Measurements from ENCODE around the gene HTRA3. TPM values are rescaled to one million over a fixed set of nuclear protein-coding genes. Genes with fewer than 3 reads are reported as not detected.
A peak's percentile ranks its signal among the peaks of the same experiment; 100 is the strongest.

Gene HTRA3
- polyA plus RNA-seq, 1 experiment: 16.3 TPM

DNA sequence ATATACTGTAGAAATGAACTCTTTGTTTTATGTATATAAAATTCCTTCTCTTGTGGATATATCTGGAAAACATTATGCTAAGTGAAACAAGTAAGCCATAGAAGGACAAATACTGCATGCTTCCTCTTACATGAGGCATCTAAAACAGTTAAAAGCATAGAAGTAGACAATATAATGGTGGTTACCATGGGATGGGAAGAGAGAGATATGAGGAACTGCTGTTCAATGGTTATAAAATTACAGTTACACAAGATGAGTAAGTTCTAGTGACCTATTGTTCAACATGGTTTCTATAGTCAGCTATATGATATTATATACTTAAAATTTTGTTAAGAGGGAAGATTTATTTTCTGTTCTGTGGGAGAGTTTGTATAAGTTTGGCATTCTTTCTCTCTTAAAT lies 43.4 kb downstream of the HTRA3 start:
- ChIA-PET POLR2A (interaction anchor here (0.7 kb wide), 1 partner anchor 36 kb away, joined by 3 read pairs; no protein-coding TSS in a partner anchor), CTCF (no interaction called here)
- Histone ChIP-seq H3K4me3 (ENCODE audit: low read depth, low read length) (no peak overlapping the region), H3K27ac (ENCODE audit: low read depth, low read length) (no peak overlapping the region), H3K9me3 (ENCODE audit: control insufficient read depth, insufficient read depth, low read length) (peaks cover 5% of the 10 kb centered on the region; the same call in 1 of the 2 replicates), H3K27me3 (ENCODE audit: control insufficient read depth, insufficient read depth, low read length) (no peaks in the 10 kb centered on the region)
- no peak for DNase-seq (ENCODE audit: low read depth, low spot score)
- TF ChIP-seq, protein P1, sequence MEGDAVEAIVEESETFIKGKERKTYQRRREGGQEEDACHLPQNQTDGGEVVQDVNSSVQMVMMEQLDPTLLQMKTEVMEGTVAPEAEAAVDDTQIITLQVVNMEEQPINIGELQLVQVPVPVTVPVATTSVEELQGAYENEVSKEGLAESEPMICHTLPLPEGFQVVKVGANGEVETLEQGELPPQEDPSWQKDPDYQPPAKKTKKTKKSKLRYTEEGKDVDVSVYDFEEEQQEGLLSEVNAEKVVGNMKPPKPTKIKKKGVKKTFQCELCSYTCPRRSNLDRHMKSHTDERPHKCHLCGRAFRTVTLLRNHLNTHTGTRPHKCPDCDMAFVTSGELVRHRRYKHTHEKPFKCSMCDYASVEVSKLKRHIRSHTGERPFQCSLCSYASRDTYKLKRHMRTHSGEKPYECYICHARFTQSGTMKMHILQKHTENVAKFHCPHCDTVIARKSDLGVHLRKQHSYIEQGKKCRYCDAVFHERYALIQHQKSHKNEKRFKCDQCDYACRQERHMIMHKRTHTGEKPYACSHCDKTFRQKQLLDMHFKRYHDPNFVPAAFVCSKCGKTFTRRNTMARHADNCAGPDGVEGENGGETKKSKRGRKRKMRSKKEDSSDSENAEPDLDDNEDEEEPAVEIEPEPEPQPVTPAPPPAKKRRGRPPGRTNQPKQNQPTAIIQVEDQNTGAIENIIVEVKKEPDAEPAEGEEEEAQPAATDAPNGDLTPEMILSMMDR (IDR thresholded peaks at IDR 0.05; ENCODE audit: low read depth, low read length): no peak

DNA sequence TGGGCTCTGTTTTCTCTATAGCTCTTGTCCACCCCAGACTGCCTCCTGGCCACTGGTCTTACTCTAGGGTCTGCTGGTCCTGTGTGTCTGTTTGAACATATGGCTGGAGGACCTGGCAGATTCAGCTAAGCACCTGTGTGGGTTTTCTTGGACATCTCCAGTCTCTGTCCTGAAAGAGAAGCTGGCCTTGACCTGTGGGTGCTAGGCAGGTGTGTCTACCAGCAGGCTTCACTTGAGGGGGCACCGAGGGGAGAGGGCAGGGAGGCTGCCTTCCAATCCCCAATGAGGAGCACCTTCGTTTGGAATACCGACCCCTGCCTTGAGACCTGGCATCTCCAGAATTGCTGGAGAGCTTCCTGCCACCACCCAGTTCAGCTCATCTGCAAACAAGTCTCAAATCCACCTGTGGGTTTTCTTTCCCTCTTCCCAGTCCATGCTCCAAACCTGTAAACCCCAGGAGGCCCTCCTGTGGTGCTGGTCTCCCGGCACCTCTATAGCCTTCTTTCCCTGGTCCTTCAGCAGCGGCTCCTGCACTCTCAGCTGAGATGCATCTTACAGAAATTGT lies 45.2 kb downstream of the HTRA3 start:
- TF ChIP-seq, protein P1 (IDR thresholded peaks at IDR 0.05; ENCODE audit: low read depth, low read length): no peak
- peaks cover 5% of the 10 kb centered on the region; the same call in 1 of the 2 replicates for H3K9me3 ChIP-seq (ENCODE audit: control insufficient read depth, insufficient read depth, low read length)
- H3K27me3 ChIP-seq (ENCODE audit: control insufficient read depth, insufficient read depth, low read length): no peaks in the 10 kb centered on the region
- no peak overlapping the region for H3K27ac ChIP-seq (ENCODE audit: low read depth, low read length)
- H3K4me3 ChIP-seq (ENCODE audit: low read depth, low read length): no peak overlapping the region
- ChIA-PET POLR2A (no interaction called here), CTCF (interaction anchor here (0.6 to 0.9 kb wide), 3 partner anchors 36 to 138 kb away, joined by 3 read pairs; no protein-coding TSS in a partner anchor)
- DNase-seq (ENCODE audit: low read depth, low spot score): no peak

DNA sequence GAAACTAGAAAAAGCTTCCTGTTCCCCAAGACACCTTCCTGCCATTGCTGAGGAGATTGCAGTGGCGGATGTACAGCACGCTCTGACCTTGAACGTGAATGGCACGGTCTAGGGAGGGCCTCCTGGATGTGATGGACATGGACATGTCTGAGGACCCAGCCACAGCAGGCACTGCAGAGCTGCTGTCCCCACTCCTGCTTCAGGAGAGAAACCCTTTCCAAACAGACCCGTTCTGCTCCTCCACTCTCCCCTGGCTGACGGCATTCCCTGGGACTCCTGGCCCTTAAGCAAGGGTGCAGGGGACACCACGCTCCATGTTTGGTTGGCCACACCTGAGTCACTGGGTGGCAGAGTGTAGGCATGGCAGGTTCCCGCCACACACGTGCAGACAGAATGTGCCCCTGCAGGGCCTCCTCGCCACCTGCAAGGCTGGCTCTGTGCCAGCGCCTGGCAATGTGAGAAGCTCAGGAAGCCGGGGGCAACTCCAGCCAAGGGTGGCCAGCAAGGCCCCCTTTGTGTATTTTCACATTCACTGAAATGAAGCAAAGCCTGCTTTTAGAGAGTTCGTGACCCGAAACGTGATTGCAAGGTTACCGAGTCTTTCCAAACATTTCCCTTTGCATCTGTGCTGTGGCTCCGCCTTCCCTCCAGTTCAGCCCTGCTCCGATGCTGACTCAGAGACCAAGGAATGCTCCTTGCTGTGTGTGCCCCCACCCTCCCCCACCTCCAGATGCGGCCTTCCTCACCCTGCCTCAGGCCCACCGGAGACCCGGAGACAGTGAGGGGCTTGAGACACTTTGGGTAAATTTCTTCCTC lies 46.1 kb downstream of the HTRA3 start:
- TF ChIP-seq, protein P1 (IDR thresholded peaks at IDR 0.05; ENCODE audit: low read depth, low read length): no peak
- ChIA-PET POLR2A (no interaction called here), CTCF (interaction anchor here (0.6 kb wide), 1 partner anchor 37 kb away, joined by 3 read pairs; no protein-coding TSS in a partner anchor)
- Histone ChIP-seq H3K27me3 (ENCODE audit: control insufficient read depth, insufficient read depth, low read length) (no peaks in the 10 kb centered on the region), H3K4me3 (ENCODE audit: low read depth, low read length) (no peak overlapping the region), H3K9me3 (ENCODE audit: control insufficient read depth, insufficient read depth, low read length) (peaks cover 5% of the 10 kb centered on the region; the same call in 1 of the 2 replicates), H3K27ac (ENCODE audit: low read depth, low read length) (peak overlapping the region; percentile 70)
- DNase-seq (ENCODE audit: low read depth, low spot score): peak; percentile 63

DNA sequence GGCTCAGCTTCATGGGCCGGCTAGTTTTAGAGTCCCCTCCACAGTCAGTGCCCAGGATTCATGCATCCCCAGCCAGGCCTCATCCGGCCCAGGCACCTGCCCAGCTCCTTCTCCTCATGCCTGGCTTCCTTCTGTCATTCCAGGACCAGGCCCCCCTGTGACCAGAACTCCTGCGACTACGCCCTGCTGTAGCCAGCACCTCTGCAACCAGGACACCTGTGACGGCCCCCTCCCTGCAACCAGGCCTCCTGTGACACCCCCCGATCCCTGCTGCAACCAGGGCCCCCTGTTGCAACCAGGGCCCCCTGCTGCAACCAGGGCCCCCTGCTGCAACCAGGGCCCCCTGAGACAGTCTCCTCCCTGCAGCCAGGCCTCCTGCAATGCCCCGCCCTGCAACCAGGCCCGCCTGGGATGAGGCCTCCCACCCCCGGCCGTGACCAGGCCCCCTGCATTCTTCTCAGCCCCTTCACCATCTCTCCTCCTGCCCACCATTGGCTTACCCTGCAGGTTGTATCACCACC lies 46.8 kb downstream of the HTRA3 start:
- no peak overlapping the region for H3K4me3 ChIP-seq (ENCODE audit: low read depth, low read length)
- H3K27ac ChIP-seq (ENCODE audit: low read depth, low read length): peak overlapping the region; percentile 61
- no peaks in the 10 kb centered on the region for H3K27me3 ChIP-seq (ENCODE audit: control insufficient read depth, insufficient read depth, low read length)
- ChIA-PET CTCF (no interaction called here), POLR2A (no interaction called here)
- DNase-seq (ENCODE audit: low read depth, low spot score): no peak
- TF ChIP-seq, protein P1 (IDR thresholded peaks at IDR 0.05; ENCODE audit: low read depth, low read length): no peak
- H3K9me3 ChIP-seq (ENCODE audit: control insufficient read depth, insufficient read depth, low read length): peaks cover 5% of the 10 kb centered on the region; the same call in 1 of the 2 replicates

DNA sequence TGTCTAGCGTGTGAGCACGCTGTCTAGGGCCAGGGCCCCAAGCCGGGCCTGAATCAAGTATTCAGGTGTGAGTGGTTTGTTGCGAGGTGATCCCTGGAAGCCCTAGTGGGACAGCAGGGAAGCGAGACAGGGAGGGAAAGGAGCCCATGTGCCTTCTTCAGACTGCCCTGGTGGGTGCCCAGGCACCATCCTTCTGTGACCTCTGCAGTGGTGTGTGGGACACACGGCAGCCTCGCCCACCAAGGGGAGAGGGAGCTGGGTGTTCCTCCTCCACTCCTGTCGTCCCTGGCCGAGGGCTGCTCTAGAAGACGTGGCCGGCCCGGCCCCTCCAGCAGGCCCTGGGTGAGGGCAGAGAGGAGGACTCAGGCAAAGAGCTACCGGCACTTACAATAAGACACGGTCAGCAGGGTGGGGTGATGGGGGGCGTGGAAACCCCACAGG lies 47.4 kb downstream of the HTRA3 start:
- ChIA-PET CTCF (no interaction called here), POLR2A (no interaction called here)
- no peak for DNase-seq (ENCODE audit: low read depth, low spot score)
- Histone ChIP-seq H3K4me3 (ENCODE audit: low read depth, low read length) (no peak overlapping the region), H3K27ac (ENCODE audit: low read depth, low read length) (no peak overlapping the region), H3K27me3 (ENCODE audit: control insufficient read depth, insufficient read depth, low read length) (no peaks in the 10 kb centered on the region), H3K9me3 (ENCODE audit: control insufficient read depth, insufficient read depth, low read length) (peaks cover 5% of the 10 kb centered on the region; the same call in 1 of the 2 replicates)
- TF ChIP-seq, protein P1 (IDR thresholded peaks at IDR 0.05; ENCODE audit: low read depth, low read length): no peak
